OCI-LY1 (cell line): Measurements from ENCODE around the gene ADCY4.

ENCODE experiments used
- H2AFZ ChIP-seq: fragments of 200-600 bp; sonication (generic), shearing (Covaris generic); 2 replicates; pipeline ENCODE4 v1.6.0; 2014; ENCODE audit warnings: antibody characterized with exemption, mild to moderate bottlenecking, low read length
- H3F3A ChIP-seq: fragments of 200-600 bp; sonication (generic), shearing (Covaris generic); 2 replicates; pipeline ENCODE4 v1.6.0; 2014; ENCODE audit warnings: mild to moderate bottlenecking, antibody characterized with exemption, low read length, moderate library complexity; ENCODE audit not compliant: insufficient read depth
- H3K27ac ChIP-seq: fragments of 200-600 bp; sonication (generic); 2 replicates; pipeline ENCODE4 v1.5.1; 2014; ENCODE audit warnings: low read length, mixed run types, mild to moderate bottlenecking, low read depth; ENCODE audit not compliant: poor library complexity, severe bottlenecking
- H3K27me3 ChIP-seq: fragments of 200-600 bp; sonication (generic); 2 replicates; pipeline ENCODE4 v1.6.0; 2014; ENCODE audit warnings: antibody characterized with exemption, mild to moderate bottlenecking, low read length, moderate library complexity; ENCODE audit not compliant: insufficient read depth
- H3K36me3 ChIP-seq: fragments of 200-600 bp; sonication (generic); 2 replicates; pipeline ENCODE4 v1.6.1; 2014; ENCODE audit warnings: mild to moderate bottlenecking, antibody characterized with exemption, low read length, moderate library complexity, mixed read lengths; ENCODE audit not compliant: insufficient read depth
- H3K4me1 ChIP-seq: fragments of 200-600 bp; sonication (generic); 2 replicates; pipeline ENCODE4 v1.5.1; 2014; ENCODE audit warnings: mild to moderate bottlenecking, low read length, moderate library complexity; ENCODE audit not compliant: insufficient read depth, severe bottlenecking
- H3K4me2 ChIP-seq: fragments of 200-600 bp; sonication (generic), shearing (Covaris generic); 2 replicates; pipeline ENCODE4 v1.6.1; 2014; ENCODE audit warnings: low read length
- H3K4me3 ChIP-seq: fragments of 200-600 bp; sonication (generic); 2 replicates; pipeline ENCODE4 v1.5.1; 2014; ENCODE audit warnings: low read length, low read depth, mild to moderate bottlenecking, mixed read lengths; ENCODE audit not compliant: poor library complexity, severe bottlenecking
- H3K79me2 ChIP-seq: fragments of 200-600 bp; shearing (Covaris generic); 2 replicates; pipeline ENCODE4 v1.6.1; 2016; ENCODE audit warnings: mixed run types, low read length, mixed read lengths; ENCODE audit not compliant: insufficient read depth
- H3K9ac ChIP-seq: fragments of 200-600 bp; sonication (generic), shearing (Covaris generic); 2 replicates; pipeline ENCODE4 v1.6.1; 2014; ENCODE audit warnings: mild to moderate bottlenecking, low read length, mixed read lengths
- H3K9me2 ChIP-seq: fragments of 200-600 bp; sonication (generic), shearing (Covaris generic); 2 replicates; pipeline ENCODE4 v1.6.1; 2014; ENCODE audit warnings: low read depth, mild to moderate bottlenecking, low read length, mixed read lengths
- H3K9me3 ChIP-seq: fragments of 200-600 bp; shearing (Covaris generic); 2 replicates; pipeline ENCODE4 v1.6.1; 2014; ENCODE audit warnings: low read length, mixed read lengths
- H4K20me1 ChIP-seq: fragments of 200-600 bp; sonication (generic), shearing (Covaris generic); 2 replicates; pipeline ENCODE4 v1.6.0; 2016; ENCODE audit warnings: mild to moderate bottlenecking, low read length; ENCODE audit not compliant: insufficient read depth
- CTCF ChIP-seq: fragments of 200-600 bp; sonication (generic), shearing (Covaris generic); IDR thresholded peaks from 2 replicates; pipeline ENCODE4 v1.5.1; 2017; ENCODE audit warnings: mild to moderate bottlenecking, antibody characterized with exemption, low read length, moderate library complexity, mixed read lengths
- EZH2 ChIP-seq: fragments of 200-600 bp; sonication (generic), shearing (Covaris generic); IDR thresholded peaks from 2 replicates; pipeline ENCODE4 v1.8.0; 2017; ENCODE audit warnings: borderline replicate concordance, mixed run types, mild to moderate bottlenecking, antibody characterized with exemption, low read length, moderate library complexity, mixed read lengths

The ADCY4 gene

GRCh38 chr14:24273422-24273998 is 61.4 kb downstream of the ADCY4 start:
- TF ChIP-seq CTCF = peak; percentile 20; the same call in 1 of the 2 replicates
- no peak for TF ChIP-seq EZH2
- Histone ChIP-seq H3K27me3 (no peaks in the 10 kb centered on the region), H3K4me1 (peaks cover 53% of the 10 kb centered on the region), H3K9me3 (no peaks in the 10 kb centered on the region), H3K36me3 (no peaks in the 10 kb centered on the region), H3K79me2 (no peaks in the 10 kb centered on the region), H3K9me2 (no peaks in the 10 kb centered on the region), H3F3A (no peaks in the 10 kb centered on the region), H2AFZ (no peak overlapping the region), H3K4me3 (no peak overlapping the region), H3K27ac (peak overlapping the region; percentile 58), H3K4me2 (no peak overlapping the region; the same call in 1 of the 2 replicates), H3K9ac (no peak overlapping the region), H4K20me1 (no peaks in the 10 kb centered on the region)

GRCh38 chr14:24272467-24272866 is 62.4 kb downstream of the ADCY4 start:
- Histone ChIP-seq H3K9ac (peak overlapping the region; percentile 60; the same call in 1 of the 2 replicates), H3K9me2 (no peaks in the 10 kb centered on the region), H3K79me2 (no peaks in the 10 kb centered on the region), H3K4me3 (peak overlapping the region; percentile 67), H4K20me1 (no peaks in the 10 kb centered on the region), H3K27me3 (no peaks in the 10 kb centered on the region), H3K9me3 (no peaks in the 10 kb centered on the region), H3K36me3 (no peaks in the 10 kb centered on the region), H3K4me2 (peak overlapping the region; percentile 69), H2AFZ (no peak overlapping the region), H3F3A (no peaks in the 10 kb centered on the region), H3K4me1 (peaks cover 46% of the 10 kb centered on the region), H3K27ac (peak overlapping the region; percentile 63)
- TF ChIP-seq CTCF (no peak), EZH2 (no peak)

- Histone ChIP-seq H3K27me3 (no peaks in the 10 kb centered on the region), H3K4me1 (peaks cover 44% of the 10 kb centered on the region), H3K9me2 (no peaks in the 10 kb centered on the region), H3K9ac (peak overlapping the region; percentile 60), H3F3A (no peaks in the 10 kb centered on the region), H2AFZ (no peak overlapping the region), H3K9me3 (no peaks in the 10 kb centered on the region), H3K36me3 (no peaks in the 10 kb centered on the region), H3K4me3 (peak overlapping the region; percentile 67), H4K20me1 (no peaks in the 10 kb centered on the region), H3K27ac (peak overlapping the region; percentile 63), H3K4me2 (peak overlapping the region; percentile 69), H3K79me2 (no peaks in the 10 kb centered on the region)
- TF ChIP-seq EZH2 = no peak
- TF ChIP-seq CTCF = no peak
Measured at GRCh38 chr14:24271834-24272263, 63.0 kb downstream of the ADCY4 start.
